CD4-positive, alpha-beta T cell (primary cell): ENCODE measurements around the gene GPC5. TPM values are rescaled to one million over a fixed set of nuclear protein-coding genes. Genes with fewer than 3 reads are reported as not detected.

Source experiments
- ATAC-seq: fragments of 200-7000 bp; cut with Tn5 transposase; one replicate; pipeline ENCODE4 v1.10.0; 2022; ENCODE audit warnings: mild to moderate bottlenecking; ENCODE audit not compliant: poor library complexity
- CTCF ChIA-PET: fragments of 350-600 bp; sonication (Branson Sonifier 250); formaldehyde crosslinking; loops from one replicate; lab custom pipeline; 2021; ENCODE audit warnings: antibody characterized with exemption, inconsistent platforms; lab: Charles Lee
- POLR2A ChIA-PET: fragments of 350-600 bp; sonication (Branson Sonifier 250); formaldehyde crosslinking; loops from one replicate; lab custom pipeline; 2021; ENCODE audit warnings: antibody characterized with exemption, inconsistent platforms; lab: Charles Lee
- DNase-seq, 14 experiments: peaks; one replicate each; pipeline ENCODE4 v3.0.0-alpha.2; 2013 to 2020; ENCODE audit warnings: mixed read lengths in 2 of 14
- H3K27ac ChIP-seq, 2 donors: one replicate each; pipeline versions ENCODE4 v1.5.1 to v1.7.0; 2013; ENCODE audit warnings: low read length in 2 of 2, low read depth in 1 of 2, mild to moderate bottlenecking in 1 of 2
- H3K27me3 ChIP-seq, 2 experiments: 1 replicate in 1 of 2; 2 replicates in 1 of 2; pipeline versions ENCODE4 v1.6.1 to v1.7.0; 2013; ENCODE audit warnings: low read length in 2 of 2, control low read depth in 1 of 2, mild to moderate bottlenecking in 1 of 2, moderate library complexity in 1 of 2; ENCODE audit not compliant: insufficient read depth in 2 of 2, control insufficient read depth in 1 of 2
- H3K36me3 ChIP-seq: one replicate; pipeline ENCODE4 v1.6.1; 2013; ENCODE audit warnings: low read length, control low read depth; ENCODE audit not compliant: insufficient read depth
- H3K4me1 ChIP-seq: one replicate; pipeline ENCODE4 v1.6.1; 2013; ENCODE audit warnings: low read length, control low read depth; ENCODE audit not compliant: insufficient read depth
- H3K4me3 ChIP-seq: one replicate; pipeline ENCODE4 v1.5.1; 2013; ENCODE audit warnings: mild to moderate bottlenecking, low read length, moderate library complexity
- H3K9me3 ChIP-seq, 2 experiments: 1 replicate in 1 of 2; 2 replicates in 1 of 2; pipeline versions ENCODE4 v1.6.1 to v1.7.0; 2013; ENCODE audit warnings: low read length in 2 of 2, mild to moderate bottlenecking in 2 of 2, control low read depth in 1 of 2, moderate library complexity in 1 of 2; ENCODE audit not compliant: control insufficient read depth in 1 of 2, insufficient read depth in 1 of 2
- H3K27ac Mint-ChIP-seq: one replicate; pipeline ENCODE4 v1.8.0; 2020; ENCODE audit warnings: mixed read lengths
- H3K27me3 Mint-ChIP-seq: one replicate; pipeline ENCODE4 v1.8.0; 2021; ENCODE audit warnings: mixed read lengths
- H3K36me3 Mint-ChIP-seq: one replicate; pipeline ENCODE4 v1.8.0; 2021; ENCODE audit warnings: low read depth, mixed read lengths
- H3K4me1 Mint-ChIP-seq: one replicate; pipeline ENCODE4 v1.8.0; 2021; ENCODE audit warnings: low read depth, mixed read lengths
- H3K4me3 Mint-ChIP-seq: one replicate; pipeline ENCODE4 v1.8.0; 2020; ENCODE audit warnings: mild to moderate bottlenecking, mixed read lengths
- H3K9me3 Mint-ChIP-seq: one replicate; pipeline ENCODE4 v1.8.0; 2020; ENCODE audit warnings: mixed read lengths
- CTCF ChIP-seq: fragments of 200-600 bp; IDR thresholded peaks from one replicate; pipeline ENCODE4 v1.8.0; 2022; ENCODE audit warnings: antibody characterized with exemption, mild to moderate bottlenecking
- intact Hi-C, 2 experiments: fragments of 100-400 bp; cut with DNase I in 1 of 2; cut with micrococcal nuclease in 1 of 2; formaldehyde crosslinking; loops; one replicate each; pipeline versions ENCODE4 v1.15.1 to v1.9.0; 2023 to 2025; cut with DNase I, micrococcal nuclease
- total RNA-seq, 174 experiments: library from RNA in 2 of 174; stranded (reverse) in 2 of 174; gene quantifications; one replicate each; pipeline ENCODE4 v1.2.3 and lab custom pipeline; 2021 to 2026

GPC5 gene
- total RNA-seq, 2 experiments from 2014 or later: not detected

- no peak for ATAC-seq
- no peaks in the 10 kb centered on the region for H3K9me3 Mint-ChIP-seq
Observed at GRCh38 chr13:91659256-91660075, 261.0 kb downstream of the GPC5 start.

DNA sequence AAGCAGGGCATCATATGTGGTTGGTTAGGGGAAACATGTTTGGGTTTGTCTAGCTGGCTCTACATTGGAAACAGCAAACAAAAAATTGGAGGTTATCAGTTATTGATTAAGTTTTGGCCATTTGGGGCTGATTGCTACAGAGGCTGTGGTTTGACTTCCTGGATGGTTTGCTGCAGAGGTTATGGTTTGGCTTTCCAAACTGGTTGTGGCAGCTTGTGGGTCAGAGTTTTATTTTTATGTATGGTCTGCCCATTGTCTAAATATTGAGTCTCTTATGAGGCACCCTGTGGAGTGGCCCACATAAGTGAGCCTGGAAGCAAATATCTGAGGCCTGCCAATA lies 261.6 kb downstream of the GPC5 start:
- Mint-ChIP-seq H3K36me3 (no peaks in the 10 kb centered on the region), H3K27me3 (no peaks in the 10 kb centered on the region), H3K4me1 (no peaks in the 10 kb centered on the region), H3K9me3 (no peaks in the 10 kb centered on the region), H3K4me3 (no peak overlapping the region), H3K27ac (no peak overlapping the region)
- ChIA-PET POLR2A (no interaction called here), CTCF (no interaction called here)
- Histone ChIP-seq H3K4me3 (no peak overlapping the region), H3K9me3 (no peaks in the 10 kb centered on the region), H3K27ac (no peak overlapping the region), H3K36me3 (no peaks in the 10 kb centered on the region), H3K27me3 (no peaks in the 10 kb centered on the region), H3K4me1 (no peaks in the 10 kb centered on the region)
- DNase-seq: no peak
- no peak for ATAC-seq
- TF ChIP-seq CTCF: no peak
- intact Hi-C loops: no loop called here

More at GRCh38 chr13:91659256-91660075, 261.0 kb downstream of the GPC5 start:
- ChIA-PET CTCF (no interaction called here), POLR2A (no interaction called here)
- Histone ChIP-seq H3K4me1 (no peaks in the 10 kb centered on the region), H3K27me3 (no peaks in the 10 kb centered on the region), H3K4me3 (no peak overlapping the region), H3K9me3 (no peaks in the 10 kb centered on the region), H3K27ac (no peak overlapping the region), H3K36me3 (no peaks in the 10 kb centered on the region)
- H3K27ac Mint-ChIP-seq: no peak overlapping the region
- H3K27me3 Mint-ChIP-seq: no peaks in the 10 kb centered on the region
- intact Hi-C loops: no loop called here
- no peak for DNase-seq
- no peak overlapping the region for H3K4me3 Mint-ChIP-seq
- H3K36me3 Mint-ChIP-seq: no peaks in the 10 kb centered on the region
- no peaks in the 10 kb centered on the region for H3K4me1 Mint-ChIP-seq
- TF ChIP-seq CTCF: no peak

DNA sequence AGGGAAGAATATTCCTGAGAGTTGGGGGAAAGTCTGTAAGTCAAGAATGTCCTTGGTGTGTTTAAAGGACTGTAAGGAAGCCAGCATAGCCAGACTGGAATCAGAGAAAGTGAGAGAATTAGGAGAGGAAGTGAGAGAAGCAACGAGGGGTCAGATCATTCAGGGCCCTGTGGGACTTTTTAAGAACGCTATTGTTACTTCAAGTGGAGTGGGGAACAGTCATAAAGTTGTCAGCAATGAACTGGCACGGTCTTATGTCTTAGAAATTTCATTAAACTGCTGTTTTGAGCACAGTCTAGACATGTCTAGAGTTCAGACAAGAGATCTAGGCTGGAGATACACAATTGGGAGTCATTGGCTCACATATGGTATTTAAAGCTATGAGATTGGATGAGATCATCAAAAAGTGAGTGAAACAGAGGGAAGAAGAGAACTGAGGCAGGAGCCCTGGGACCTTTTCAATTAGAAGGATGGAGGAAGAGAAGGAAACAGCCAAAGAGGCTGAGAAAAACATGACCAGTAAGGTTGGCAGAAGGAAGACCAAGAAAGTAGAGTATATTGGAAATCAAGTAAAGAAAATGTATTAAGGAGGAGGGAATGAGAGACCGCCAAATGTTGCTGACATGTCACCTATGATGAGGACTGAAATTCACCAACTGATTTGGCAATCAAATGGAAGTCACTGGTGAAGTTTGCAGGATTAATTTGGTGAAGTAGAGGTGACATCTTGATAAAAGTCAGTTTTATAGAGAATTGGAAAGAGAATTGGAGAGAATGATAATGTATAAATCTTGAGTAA lies 263.5 kb downstream of the GPC5 start:
- Histone ChIP-seq H3K4me1 (no peaks in the 10 kb centered on the region), H3K4me3 (no peak overlapping the region), H3K36me3 (no peaks in the 10 kb centered on the region), H3K9me3 (no peaks in the 10 kb centered on the region), H3K27ac (no peak overlapping the region), H3K27me3 (no peaks in the 10 kb centered on the region)
- TF ChIP-seq CTCF: no peak
- Mint-ChIP-seq H3K4me3 (no peak overlapping the region), H3K27me3 (no peaks in the 10 kb centered on the region), H3K36me3 (no peaks in the 10 kb centered on the region), H3K27ac (no peak overlapping the region), H3K9me3 (no peaks in the 10 kb centered on the region), H3K4me1 (no peaks in the 10 kb centered on the region)
- POLR2A ChIA-PET: no interaction called here
- DNase-seq: no peak
- intact Hi-C loops: no loop called here
- no peak for ATAC-seq
- CTCF ChIA-PET: no interaction called here
